IMR-90 (cell line): ENCODE data around the gene TRAF1. TPM values are rescaled to one million over a fixed set of nuclear protein-coding genes. Genes with fewer than 3 reads are reported as not detected.
A peak's percentile ranks its signal among the peaks of the same experiment; 100 is the strongest.

Source experiments
- ATAC-seq: fragments of 200-7000 bp; cut with Tn5 transposase; 2 replicates; pipeline ENCODE4 v1.9.1; 2020; ENCODE audit warnings: low read depth, mild to moderate bottlenecking, moderate library complexity
- BruUV-seq: library from RNA; stranded (reverse); fragments of 400-500 nt; replicated peaks from 2 replicates; lab custom pipeline; 2021; lab: Mats Ljungman, UMichigan
- CTCF ChIA-PET: fragments of 300-600 bp; formaldehyde crosslinking; extraction: SDS; loops from one replicate; lab custom pipeline; 2021; ENCODE audit warnings: antibody characterized with exemption; lab: Yijun Ruan, JAX
- POLR2A ChIA-PET: fragments of 300-600 bp; sonication (Branson Sonifier 250); formaldehyde crosslinking; loops from one replicate; lab custom pipeline; 2022; ENCODE audit warnings: antibody characterized with exemption; ENCODE audit not compliant: unreplicated experiment; lab: Charles Lee
- DNase-seq: peaks from one replicate; pipeline ENCODE4 v3.0.0; 2013
- H2AFZ ChIP-seq: replicated peaks from 2 replicates; pipeline ENCODE3; 2013; ENCODE audit warnings: low read length, mild to moderate bottlenecking; ENCODE audit not compliant: poor library complexity
- H2AK5ac ChIP-seq: 2 replicates; pipeline ENCODE4 v1.6.1; 2013; ENCODE audit warnings: low read depth, low read length, inconsistent platforms
- H2AK9ac ChIP-seq: replicated peaks from 2 replicates; pipeline ENCODE3; 2013; ENCODE audit warnings: mild to moderate bottlenecking, low read depth, low read length, moderate library complexity; ENCODE audit not compliant: poor library complexity
- H2BK120ac ChIP-seq: 2 replicates; pipeline ENCODE4 v1.6.1; 2013; ENCODE audit warnings: low read depth, low read length, inconsistent platforms
- H2BK15ac ChIP-seq: 3 replicates; pipeline ENCODE4 v1.6.1; 2013; ENCODE audit warnings: low read depth, low read length, inconsistent platforms
- H2BK20ac ChIP-seq: 2 replicates; pipeline ENCODE4 v1.6.1; 2013; ENCODE audit warnings: low read depth, mild to moderate bottlenecking, inconsistent platforms, low read length, moderate library complexity
- H2BK5ac ChIP-seq: 2 replicates; pipeline ENCODE4 v1.6.1; 2013; ENCODE audit warnings: mild to moderate bottlenecking, low read depth, low read length, inconsistent platforms; ENCODE audit not compliant: poor library complexity, severe bottlenecking
- H3K14ac ChIP-seq: replicated peaks from 2 replicates; pipeline ENCODE4 v1.6.1; 2013; ENCODE audit warnings: low read depth, low read length, inconsistent platforms
- H3K18ac ChIP-seq: 2 replicates; pipeline ENCODE4 v1.6.1; 2013; ENCODE audit warnings: low read depth, low read length, control low read depth
- H3K23ac ChIP-seq: 2 replicates; pipeline ENCODE4 v1.6.1; 2013; ENCODE audit warnings: low read depth, low read length, inconsistent platforms
- H3K27ac ChIP-seq: 2 replicates; pipeline ENCODE4 v1.5.1; 2013; ENCODE audit warnings: mild to moderate bottlenecking, control low read depth, low read length; ENCODE audit not compliant: insufficient read depth
- H3K27me3 ChIP-seq: 2 replicates; pipeline ENCODE4 v1.6.1; 2013; ENCODE audit warnings: low read length; ENCODE audit not compliant: control insufficient read depth, insufficient read depth
- H3K36me3 ChIP-seq: 2 replicates; pipeline ENCODE4 v1.6.1; 2013; ENCODE audit warnings: low read length, mixed read lengths; ENCODE audit not compliant: control insufficient read depth, insufficient read depth
- H3K4ac ChIP-seq: 2 replicates; pipeline ENCODE4 v1.6.1; 2013; ENCODE audit warnings: low read depth, low read length, inconsistent platforms
- H3K4me1 ChIP-seq: 2 replicates; pipeline ENCODE4 v1.6.1; 2013; ENCODE audit warnings: low read length, mixed read lengths; ENCODE audit not compliant: control insufficient read depth, insufficient read depth
- H3K4me2 ChIP-seq: 2 replicates; pipeline ENCODE4 v1.6.1; 2013; ENCODE audit warnings: low read depth, mild to moderate bottlenecking, control low read depth, low read length, moderate library complexity
- H3K4me3 ChIP-seq: 2 replicates; pipeline ENCODE4 v1.5.1; 2013; ENCODE audit warnings: low read depth, mild to moderate bottlenecking, control low read depth, low read length, moderate library complexity; ENCODE audit not compliant: insufficient read depth
- H3K56ac ChIP-seq: 2 replicates; pipeline ENCODE4 v1.6.1; 2013; ENCODE audit warnings: low read length, inconsistent platforms; ENCODE audit not compliant: insufficient read depth; ENCODE audit errors: extremely low read depth
- H3K79me1 ChIP-seq, 2 experiments: 2 replicates each; pipeline ENCODE4 v1.6.1; 2013; ENCODE audit warnings: low read length in 2 of 2, inconsistent platforms in 1 of 2, low read depth in 1 of 2
- H3K9ac ChIP-seq: 2 replicates; pipeline ENCODE4 v1.6.1; 2013; ENCODE audit warnings: low read depth, low read length, control low read depth
- H3K9me1 ChIP-seq: 2 replicates; pipeline ENCODE4 v1.6.1; 2013; ENCODE audit warnings: low read length, inconsistent platforms; ENCODE audit not compliant: insufficient read depth
- H3K9me3 ChIP-seq: 2 replicates; pipeline ENCODE4 v1.6.1; 2013; ENCODE audit warnings: low read length; ENCODE audit not compliant: control insufficient read depth, insufficient read depth
- H4K20me1 ChIP-seq: 2 replicates; pipeline ENCODE4 v1.6.1; 2013; ENCODE audit warnings: low read length, inconsistent platforms; ENCODE audit not compliant: insufficient read depth
- H4K5ac ChIP-seq: 2 replicates; pipeline ENCODE4 v1.6.1; 2013; ENCODE audit warnings: mild to moderate bottlenecking, low read depth, low read length, control low read depth
- H4K8ac ChIP-seq, 2 experiments: 2 replicates each; pipeline ENCODE4 v1.6.1; 2013; ENCODE audit warnings: low read depth in 2 of 2, low read length in 2 of 2, control low read depth in 1 of 2, inconsistent platforms in 1 of 2
- H4K91ac ChIP-seq: 2 replicates; pipeline ENCODE4 v1.6.1; 2013; ENCODE audit warnings: low read depth, low read length, inconsistent platforms; ENCODE audit not compliant: insufficient read depth
- CHD1 ChIP-seq: IDR thresholded peaks from 2 replicates; pipeline ENCODE4 v1.6.1; 2012; ENCODE audit warnings: low read depth, low read length, improper control_type of control experiment
- FOS ChIP-seq: fragments of 150-350 bp; IDR thresholded peaks from 2 replicates; pipeline ENCODE4 v1.6.1; 2016; ENCODE audit warnings: low read depth, low read length
- MXI1 ChIP-seq: IDR thresholded peaks from 2 replicates; pipeline ENCODE4 v1.6.1; 2012; ENCODE audit warnings: low read depth, mild to moderate bottlenecking, low read length, moderate library complexity, borderline replicate concordance
- POLR2A ChIP-seq: IDR thresholded peaks from 2 replicates; pipeline ENCODE4 v1.6.1; 2012; ENCODE audit warnings: mild to moderate bottlenecking, low read depth, low read length
- RCOR1 ChIP-seq: IDR thresholded peaks from 2 replicates; pipeline ENCODE4 v1.6.1; 2012; ENCODE audit warnings: mild to moderate bottlenecking, low read length, improper control_type of control experiment; ENCODE audit not compliant: insufficient replicate concordance
- WGBS, 2 experiments: methylation state at CpG; one replicate each; pipeline versions ENCODE4 v1.1.5 to v1.1.7; 2013; ENCODE audit warnings: missing lambda C conversion rate in 2 of 2; ENCODE audit not compliant: insufficient read length in 1 of 2; ENCODE audit errors: extremely low coverage in 2 of 2; 5-methylcytosine and 5-hydroxymethylcytosine counted together
- dilution Hi-C: fragments of 300-500 bp; cut with HindIII; formaldehyde crosslinking; loops from one replicate; pipeline ENCODE4 v1.14.3; 2018; ENCODE audit warnings: low sequenced_read_pairs; ENCODE audit not compliant: unreplicated experiment
- in situ Hi-C: fragments of 300-500 bp; cut with MboI; formaldehyde crosslinking; loops from 3 replicates; pipeline ENCODE4 v1.14.3; 2019; ENCODE audit warnings: low sequenced_read_pairs, inconsistent platforms, mixed read lengths
- intact Hi-C: fragments of 100-400 bp; cut with micrococcal nuclease; formaldehyde crosslinking; loops from 2 replicates; pipeline ENCODE4 v1.10.0; 2022
- polyA plus RNA-seq, 3 experiments: library from polyadenylated mRNA; depleted of rRNA; stranded (reverse); fragments of >200 nt; gene quantifications; 2 replicates each; pipeline ENCODE4 v1.2.3, GENCODE V29; 2012; ENCODE audit warnings: low replicate concordance in 1 of 3
- total RNA-seq: library from RNA; depleted of rRNA; stranded (reverse); fragments of >200 nt; gene quantifications from 2 replicates; pipeline ENCODE4 v1.2.3, GENCODE V29; 2012

The TRAF1 gene
- total and polyA plus RNA-seq, 2 of the 4 experiments (the other 2 are of a cell fraction), result 3.9 to 4.1 TPM

GRCh38 chr9:120974181-120974580 lies 47.6 kb upstream of the TRAF1 start:
- H2AFZ ChIP-seq, result no peak overlapping the region
- no peak overlapping the region for H4K5ac ChIP-seq
- peaks cover 5% of the 10 kb centered on the region for H3K4me1 ChIP-seq
- no peak overlapping the region for H2AK5ac ChIP-seq
- ATAC-seq (peak; percentile 43), DNase-seq (no peak)
- no peaks in the 10 kb centered on the region for H4K20me1 ChIP-seq
- H3K4ac ChIP-seq, result no peak overlapping the region
- no peak overlapping the region for H2BK5ac ChIP-seq
- H4K91ac ChIP-seq, result no peak overlapping the region
- ChIA-PET POLR2A (interaction anchor here (0.6 kb wide), 1 partner anchor 190 kb away, joined by 5 read pairs; no protein-coding TSS in a partner anchor), CTCF (interaction anchor here (0.7 kb wide), 1 partner anchor 81 kb away, joined by 3 read pairs; no protein-coding TSS in a partner anchor)
- H3K27me3 ChIP-seq, result no peaks in the 10 kb centered on the region
- peaks cover 2% of the 10 kb centered on the region; the same call in 1 of the 2 replicates for H3K9me1 ChIP-seq
- H3K14ac ChIP-seq, result no peak overlapping the region; the same call in 1 of the 2 replicates
- H3K18ac ChIP-seq, result no peak overlapping the region; the same call in 1 of the 2 replicates
- no peaks in the 10 kb centered on the region for H3K36me3 ChIP-seq
- intact Hi-C loops (loop anchor here (5.0 kb wide), 1 partner anchor 217 kb away; no protein-coding TSS in a partner anchor), in situ Hi-C loops (no loop called here), dilution Hi-C loops (no loop called here)
- H2BK120ac ChIP-seq, result no peak overlapping the region
- no peak overlapping the region for H3K9ac ChIP-seq
- H2BK15ac ChIP-seq, result no peak overlapping the region
- no TSS peak for BruUV-seq
- H3K79me1 ChIP-seq, result no peaks in the 10 kb centered on the region
- H4K8ac ChIP-seq, result no peak overlapping the region
- 58% methylated on average over 2 of the region's 2 CpGs; no CpG with 5 or more reads in 1 of the 2 experiments for WGBS, 2 experiments
- no peak overlapping the region for H3K56ac ChIP-seq
- no peak overlapping the region for H2BK20ac ChIP-seq
- TF ChIP-seq POLR2A, result no peak
- no peak for TF ChIP-seq MXI1
- TF ChIP-seq RCOR1, result no peak
- TF ChIP-seq FOS, result no peak
- TF ChIP-seq CHD1, result no peak
- H2AK9ac ChIP-seq, result no peak overlapping the region
- H3K4me2 ChIP-seq, result no peak overlapping the region
- no peak overlapping the region for H3K4me3 ChIP-seq
- H3K23ac ChIP-seq, result no peak overlapping the region
- H3K9me3 ChIP-seq, result no peaks in the 10 kb centered on the region
- no peak overlapping the region for H3K27ac ChIP-seq
